OCI-LY7 (cell line): ENCODE data around the gene RFX2.

Experiments
- CTCF ChIP-seq: fragments of 200-600 bp; sonication (generic); conservative IDR thresholded peaks from 2 replicates; pipeline ENCODE4 v1.5.1; 2014; ENCODE audit warnings: mild to moderate bottlenecking, antibody characterized with exemption, low read length, moderate library complexity, mixed read lengths
- EZH2phosphoT487 ChIP-seq: fragments of 200-600 bp; sonication (generic); IDR thresholded peaks from 2 replicates; pipeline ENCODE4 v1.6.1; 2018; ENCODE audit warnings: low read depth, borderline replicate concordance, mild to moderate bottlenecking, mixed run types, antibody characterized with exemption, low read length, moderate library complexity, mixed read lengths

DNA sequence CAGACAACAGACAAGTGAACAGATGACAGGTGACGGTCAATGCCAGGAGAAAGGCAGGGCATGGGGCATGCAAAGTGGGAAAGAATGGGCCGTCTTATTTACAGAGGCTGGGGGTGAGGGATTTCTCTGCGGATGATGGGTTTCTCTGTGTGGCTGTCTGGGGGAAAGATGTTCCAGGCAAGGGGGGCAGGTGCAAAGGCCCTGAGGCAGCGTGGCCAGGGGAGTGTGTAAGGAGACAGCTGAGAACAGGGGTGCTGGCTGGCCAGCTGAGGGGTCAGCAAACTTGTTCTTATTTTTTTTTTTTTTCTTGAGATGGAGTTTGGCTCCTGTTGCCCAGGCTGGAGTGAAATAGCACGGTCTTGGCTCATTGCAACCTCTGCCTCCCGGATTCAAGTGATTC lies 110.6 kb downstream of the RFX2 start:
- TF ChIP-seq CTCF (no peak), EZH2phosphoT487 (no peak)
